Measurements from ENCODE around the gene PC.

Gene PC

DNA sequence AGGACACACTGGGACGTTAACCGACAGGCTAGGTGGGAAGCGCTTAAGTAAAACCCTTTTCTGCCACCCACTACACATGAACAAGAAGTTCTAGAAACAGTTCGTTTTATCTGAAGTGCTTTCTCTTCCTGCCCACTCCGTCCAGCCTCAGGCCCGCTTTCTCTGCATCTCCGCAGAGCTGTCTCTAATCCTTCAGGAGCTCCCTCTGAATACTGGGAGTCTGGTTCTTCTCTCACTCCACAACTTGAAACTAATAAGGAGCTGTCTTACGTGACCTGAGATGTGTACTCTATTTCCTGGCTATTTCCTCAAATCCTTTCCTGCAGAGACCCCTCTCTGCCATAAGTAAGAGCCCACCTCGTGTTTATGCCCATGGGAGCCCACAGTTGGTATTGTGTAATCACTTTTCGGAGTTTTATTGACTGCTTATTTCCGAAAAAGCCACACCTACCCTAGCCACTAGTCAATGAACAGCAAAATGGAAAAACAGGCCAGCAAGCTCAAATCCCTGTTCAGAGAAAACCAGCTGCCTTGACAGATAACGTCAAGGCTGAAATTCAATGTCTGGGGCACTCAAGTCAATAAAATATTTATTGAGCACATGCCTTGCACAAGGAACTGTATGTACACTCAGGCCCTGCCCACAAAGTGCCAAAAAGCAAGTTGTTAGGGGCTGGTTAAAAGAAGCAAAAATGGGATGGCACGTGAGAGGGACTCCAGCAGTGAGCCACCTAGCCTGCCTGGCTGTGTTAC is 4.9 kb downstream of the PC start:
- no peak for DNase-seq

DNA sequence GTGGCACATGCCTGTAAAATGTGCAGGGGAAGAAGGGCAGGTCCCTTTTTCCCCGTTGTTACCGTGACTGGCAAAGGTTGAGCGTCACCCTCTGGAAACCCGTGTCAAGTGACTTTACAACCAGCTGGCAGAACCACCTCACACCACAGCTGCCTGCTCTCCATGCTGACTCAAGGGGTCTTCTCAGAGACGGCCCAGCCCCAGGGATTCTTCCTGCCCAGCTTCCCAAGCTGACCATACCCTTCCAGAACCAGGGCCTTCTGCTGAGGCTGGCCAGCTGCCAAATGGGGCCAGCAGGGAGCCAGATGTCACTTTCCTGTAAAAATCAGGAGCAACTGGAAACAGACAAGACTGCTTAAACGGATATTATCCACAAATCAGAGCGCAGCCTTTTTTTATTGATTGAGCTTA is 6.3 kb downstream of the PC start:
- no peak for DNase-seq

DNA sequence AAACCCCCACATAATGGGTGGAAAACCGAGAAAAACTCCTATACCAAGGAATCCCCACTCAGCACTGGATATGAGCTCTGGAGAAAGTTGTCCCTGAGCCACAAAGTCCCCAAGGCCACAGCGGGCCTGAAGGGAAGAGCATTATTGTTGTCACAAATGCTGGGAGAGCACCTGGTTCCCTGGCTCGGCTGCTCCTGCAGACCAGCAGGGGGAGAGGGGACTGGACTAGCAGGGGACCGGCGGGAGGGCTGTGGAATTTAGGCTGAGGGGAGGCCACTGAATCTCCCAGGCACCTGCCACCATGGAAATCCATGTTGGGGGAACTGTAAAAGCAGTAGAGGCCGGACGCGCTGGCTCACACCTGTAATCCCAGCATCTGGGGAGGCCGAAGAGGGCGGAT is 7.0 kb downstream of the PC start:
- DNase-seq = no peak

DNA sequence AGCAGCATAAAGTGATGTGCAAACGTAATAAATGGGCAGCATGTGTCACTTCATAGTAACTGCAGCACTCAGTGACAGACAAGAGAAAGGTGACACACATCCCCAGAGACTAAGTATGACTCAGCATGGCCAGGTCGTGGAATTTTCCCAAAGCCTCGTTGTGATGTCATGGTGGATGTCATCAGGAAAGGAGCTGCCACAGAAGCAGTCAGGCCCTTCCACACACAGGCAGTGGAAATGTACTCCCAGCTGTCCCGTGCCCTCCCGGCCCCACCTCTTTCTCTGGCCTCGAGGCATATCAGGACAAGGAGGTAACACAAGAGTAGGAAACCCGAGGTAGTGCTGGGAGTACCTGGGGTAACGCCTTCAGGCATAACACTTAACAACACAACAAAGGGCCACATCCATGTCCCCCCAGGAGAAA is 8.1 kb downstream of the PC start:
- DNase-seq = no peak

DNA sequence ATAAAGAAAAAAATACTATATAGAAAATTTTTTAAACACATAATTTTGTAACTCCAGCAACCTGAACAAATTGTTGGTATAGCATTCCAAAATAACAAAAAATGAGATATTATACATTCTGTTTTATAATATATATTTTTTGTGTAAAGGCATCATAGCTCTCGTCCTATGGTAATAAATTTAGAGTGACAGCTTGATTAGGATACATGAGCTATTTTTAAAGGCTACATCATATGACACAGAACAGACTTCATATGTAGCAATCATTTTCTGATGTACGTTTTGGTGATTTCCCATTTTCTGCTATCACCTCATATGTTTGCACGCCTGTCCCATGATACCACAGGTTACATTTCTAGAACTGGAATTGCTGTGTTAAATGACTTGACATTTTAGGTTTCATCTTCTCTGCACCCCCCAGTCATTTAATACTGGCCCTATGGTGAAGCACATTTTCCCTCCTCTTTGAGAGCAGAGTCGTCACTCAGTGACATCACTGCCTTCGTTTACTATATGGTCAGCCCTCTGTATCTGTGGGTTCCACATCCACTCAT is 19.5 kb downstream of the PC start:
- no peak for DNase-seq

DNA sequence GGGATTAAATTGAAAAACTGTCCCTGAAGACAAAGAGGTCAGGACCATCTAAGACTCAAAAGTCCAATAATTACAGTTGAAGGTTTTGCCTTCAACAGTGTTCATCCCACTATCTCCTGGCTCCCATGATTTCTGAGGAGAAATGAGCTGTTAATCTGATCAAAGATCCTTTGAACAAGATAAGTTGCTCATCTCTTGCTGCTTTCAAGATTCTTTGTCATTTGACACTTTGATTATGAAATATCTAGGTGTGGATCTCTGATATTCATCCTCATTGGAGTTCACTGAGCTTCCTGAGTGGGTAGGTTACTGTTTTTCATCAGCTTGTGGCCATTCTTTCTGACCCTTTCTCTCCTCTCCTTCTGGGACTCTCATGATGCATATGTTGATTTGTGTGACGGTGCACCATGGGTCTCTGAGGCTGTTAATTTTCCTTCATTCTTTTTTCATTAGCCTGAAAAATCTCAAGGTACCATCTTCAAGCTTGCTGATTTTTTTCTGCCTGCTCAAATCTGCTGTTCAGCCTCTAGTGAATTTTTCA is 20.9 kb downstream of the PC start:
- no peak for DNase-seq

DNA sequence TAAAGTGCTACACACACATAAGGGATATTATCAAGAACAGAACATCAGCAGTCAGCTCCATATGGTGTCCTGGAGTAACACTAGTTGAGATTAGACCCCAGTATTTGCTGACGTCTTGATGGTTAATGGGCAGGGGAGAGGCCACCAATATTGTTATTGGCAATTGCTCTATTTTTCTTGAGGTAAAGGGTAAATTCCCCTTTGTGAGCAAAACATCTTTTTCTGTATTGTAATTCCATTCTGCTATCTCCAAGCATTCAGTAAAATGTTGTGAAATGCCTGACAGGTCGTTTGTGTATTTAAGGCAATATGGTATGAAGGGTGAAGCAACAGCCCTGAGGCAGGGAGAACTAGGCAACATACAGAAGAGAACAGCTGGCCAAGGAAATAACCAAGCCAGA is 21.9 kb downstream of the PC start:
- DNase-seq = no peak

DNA sequence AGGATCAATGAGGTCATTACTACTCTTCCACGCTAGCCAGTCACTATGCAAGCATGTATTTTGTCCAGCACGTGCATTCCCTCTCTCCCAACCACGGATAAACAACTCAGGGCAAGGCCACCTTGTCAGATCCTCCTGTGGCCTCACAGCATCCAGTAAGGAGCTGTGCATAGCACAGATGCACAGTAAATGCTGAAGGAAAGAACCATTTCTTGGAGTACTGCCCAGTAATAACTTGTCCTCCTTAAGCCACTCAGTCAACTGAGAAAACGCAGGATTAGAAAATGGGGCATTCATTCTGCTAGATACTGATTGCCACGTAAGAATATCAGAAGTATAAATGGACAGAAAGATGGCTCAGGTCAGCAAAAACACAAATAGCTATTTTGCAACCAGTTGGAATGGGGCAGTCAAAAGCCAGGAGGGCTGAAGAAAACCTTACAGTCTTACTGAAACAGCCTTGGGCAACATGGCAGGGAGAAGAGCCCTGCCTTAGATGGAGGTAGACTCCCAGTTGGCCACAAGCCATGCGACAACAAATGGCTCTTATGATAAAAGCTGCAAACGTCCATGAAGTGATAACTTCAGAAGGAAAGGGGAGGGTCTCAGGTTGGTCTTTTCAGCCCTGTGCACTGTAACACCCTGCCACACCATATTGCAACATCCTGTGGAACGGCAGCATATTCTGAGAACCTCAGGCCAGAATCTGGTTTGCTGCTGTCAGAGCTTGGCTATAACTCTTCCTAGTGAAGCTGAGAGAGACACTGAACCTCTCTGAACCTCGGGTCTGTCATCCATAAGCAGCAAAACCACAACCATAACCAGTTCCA is 23.0 kb downstream of the PC start:
- DNase-seq = no peak

DNA sequence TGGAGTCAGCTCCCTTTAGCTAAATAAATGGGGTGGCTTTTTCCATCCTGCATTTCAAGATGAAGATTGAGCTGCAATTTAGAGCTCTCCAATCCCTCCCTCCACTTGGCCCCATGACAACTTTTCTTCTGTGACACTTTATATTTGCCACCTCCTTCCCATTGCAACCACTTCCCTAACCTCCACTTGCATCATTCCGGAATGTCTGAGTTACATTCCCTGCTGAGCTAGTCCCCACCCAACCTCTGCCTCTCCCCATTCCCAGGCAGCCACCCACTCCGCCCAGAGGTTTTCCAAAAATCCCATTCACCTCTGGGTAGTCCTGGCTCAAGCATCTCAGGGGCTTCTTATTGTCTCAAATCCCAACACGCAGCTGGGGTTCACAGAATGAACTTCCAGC is 24.7 kb downstream of the PC start:
- no peak for DNase-seq

DNA sequence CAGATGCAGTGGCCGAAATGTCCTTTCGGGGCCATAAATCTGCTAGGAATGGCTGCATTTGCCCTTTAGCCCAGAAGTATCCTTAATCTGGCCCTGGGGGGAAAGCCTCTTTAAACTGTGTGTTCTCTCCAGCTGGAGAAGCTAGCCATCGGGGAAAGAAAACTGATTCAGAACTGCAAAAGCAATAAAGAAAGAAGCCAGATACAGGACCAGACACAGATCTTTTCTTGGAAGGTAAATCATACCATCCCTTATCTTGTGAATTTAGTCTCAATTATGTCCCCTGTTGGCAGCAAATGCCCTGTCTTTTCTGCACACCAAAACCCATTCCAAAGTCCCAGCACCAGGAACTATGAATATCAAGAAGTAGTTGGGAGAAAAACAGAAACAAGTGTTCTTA is 25.6 kb downstream of the PC start:
- no peak for DNase-seq

DNA sequence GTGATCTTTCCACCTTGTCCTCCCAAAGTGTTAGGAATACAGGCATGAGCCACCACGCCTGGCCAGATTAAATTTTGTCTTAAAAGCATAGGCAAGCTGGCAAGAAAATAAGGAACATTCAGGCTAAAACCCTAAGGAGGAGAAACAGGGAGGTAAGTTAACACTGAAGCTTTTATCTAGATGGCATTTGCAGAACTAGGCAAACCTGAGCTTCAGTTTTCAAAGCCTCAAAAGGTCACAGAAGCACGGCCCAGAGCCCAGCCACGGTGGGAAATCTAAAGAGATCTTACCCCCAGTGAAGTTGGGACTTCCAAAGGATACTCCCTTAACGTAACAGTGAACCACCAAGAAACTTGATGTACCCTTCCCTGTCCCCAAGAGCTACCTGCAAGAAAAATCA is 28.4 kb downstream of the PC start:
- DNase-seq = no peak

DNA sequence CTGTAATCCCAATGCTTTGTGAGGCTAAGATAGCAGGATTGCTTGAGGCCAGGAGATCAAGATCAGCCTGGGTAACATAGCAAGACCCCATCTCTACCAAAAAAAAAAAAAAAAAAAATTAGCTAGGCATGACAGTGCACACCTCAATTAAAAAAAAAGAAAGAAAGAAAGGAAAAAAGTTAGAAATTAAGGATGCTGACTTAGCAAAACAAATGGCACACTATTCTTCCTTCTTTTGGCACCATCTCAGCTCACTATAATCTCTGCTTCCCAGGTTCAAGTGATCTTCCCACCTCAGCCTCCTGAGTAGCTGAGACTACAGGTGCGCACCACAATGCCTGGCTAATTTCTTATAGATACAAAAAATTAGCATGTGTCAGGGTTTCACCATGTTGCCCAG is 33.9 kb downstream of the PC start:
- DNase-seq = no peak

DNA sequence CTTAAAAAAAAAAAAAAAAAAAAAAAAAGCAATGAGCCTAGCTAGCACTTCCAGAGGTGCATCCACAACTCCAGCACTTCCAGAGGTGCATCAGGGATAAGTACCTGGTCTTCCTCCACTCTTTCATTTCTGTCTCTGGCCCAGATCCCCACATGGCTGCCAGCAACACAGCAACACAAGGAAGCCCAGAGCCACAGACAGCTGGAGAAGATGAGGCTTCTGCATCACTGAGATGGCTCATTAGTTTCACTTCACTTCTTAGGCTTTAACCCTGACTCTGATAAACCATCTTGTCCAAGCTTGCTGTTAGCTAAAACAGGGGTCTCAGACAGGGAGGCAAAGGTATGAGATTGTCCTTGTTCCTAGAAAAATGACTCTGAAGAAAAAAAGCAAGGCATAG is 35.6 kb downstream of the PC start:
- DNase-seq = no peak

DNA sequence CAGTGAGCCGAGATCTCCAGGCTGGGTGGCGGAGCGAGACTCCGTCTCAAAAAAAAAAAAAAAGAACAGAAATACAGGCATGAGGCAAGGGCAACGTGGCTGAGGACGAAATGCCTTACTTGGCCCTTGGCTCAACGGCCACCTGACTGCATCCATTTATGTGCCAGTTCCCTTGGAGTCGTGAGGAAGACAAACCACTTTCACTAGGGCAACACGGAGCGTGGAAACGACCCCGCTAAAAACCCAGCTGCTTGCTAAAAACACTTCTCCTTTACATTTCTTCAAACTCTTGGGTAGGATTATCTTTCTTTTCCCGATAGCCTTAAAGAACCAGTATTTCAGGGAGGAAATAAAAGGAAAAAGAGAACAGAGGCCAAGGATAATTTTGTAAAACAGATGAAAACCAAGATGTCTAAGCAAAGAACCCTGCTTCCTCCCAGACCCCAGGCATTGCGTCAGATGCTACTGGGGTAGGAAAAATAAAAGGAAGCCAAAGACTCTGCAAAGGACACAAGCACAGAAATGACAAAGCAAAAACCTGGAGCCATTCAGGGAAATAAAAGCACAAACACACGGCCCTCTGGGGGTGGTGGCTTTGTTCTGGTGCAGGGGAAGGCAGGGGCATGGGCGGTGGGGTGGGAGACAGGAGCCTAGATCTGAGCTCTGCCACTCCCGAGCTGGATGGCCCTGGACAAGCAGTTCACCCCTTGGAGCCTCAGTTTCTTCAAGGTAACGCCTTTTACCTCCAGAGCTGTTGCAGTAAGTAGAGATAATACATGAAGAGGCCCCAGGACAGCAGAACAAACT is 37.0 kb downstream of the PC start:
- no peak for DNase-seq

DNA sequence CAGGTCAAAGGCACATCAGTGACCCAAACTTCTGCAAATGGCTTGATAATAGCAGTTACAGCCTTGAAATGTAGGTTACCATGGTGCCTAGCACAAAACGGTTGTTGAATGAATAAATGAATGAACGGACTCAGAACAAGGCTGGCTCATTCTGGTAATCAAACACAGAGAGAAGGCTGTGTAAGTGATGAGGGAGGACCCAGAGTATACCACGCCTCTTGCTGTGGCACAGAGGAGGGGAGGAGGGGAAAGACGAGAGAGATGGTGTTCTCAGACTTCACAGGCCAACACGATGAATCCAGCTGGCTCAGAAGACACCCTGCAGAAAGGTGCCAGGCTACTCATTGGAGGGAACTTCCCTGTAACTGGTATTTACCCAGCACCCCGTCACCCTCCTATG is 38.3 kb downstream of the PC start:
- no peak for DNase-seq

DNA sequence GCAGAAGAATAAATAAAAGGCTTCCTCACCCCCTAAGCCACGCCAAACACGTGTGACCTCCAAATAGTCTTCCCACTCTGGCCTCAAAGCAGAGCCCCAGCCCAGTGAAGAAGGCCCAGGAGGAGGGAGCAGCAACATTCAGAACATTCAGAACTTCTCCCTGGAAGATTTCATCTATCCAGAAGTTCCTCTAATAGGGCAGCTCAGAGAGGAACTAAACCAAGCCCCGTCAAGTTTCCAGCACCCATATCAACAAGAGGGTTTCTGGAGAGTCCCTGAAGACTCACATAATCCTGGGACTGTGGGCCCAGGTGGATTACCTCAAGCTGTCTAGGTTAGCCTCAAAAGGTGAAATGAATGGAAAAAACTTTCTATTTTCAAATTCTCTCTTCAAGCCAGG is 39.4 kb downstream of the PC start:
- DNase-seq = no peak

DNA sequence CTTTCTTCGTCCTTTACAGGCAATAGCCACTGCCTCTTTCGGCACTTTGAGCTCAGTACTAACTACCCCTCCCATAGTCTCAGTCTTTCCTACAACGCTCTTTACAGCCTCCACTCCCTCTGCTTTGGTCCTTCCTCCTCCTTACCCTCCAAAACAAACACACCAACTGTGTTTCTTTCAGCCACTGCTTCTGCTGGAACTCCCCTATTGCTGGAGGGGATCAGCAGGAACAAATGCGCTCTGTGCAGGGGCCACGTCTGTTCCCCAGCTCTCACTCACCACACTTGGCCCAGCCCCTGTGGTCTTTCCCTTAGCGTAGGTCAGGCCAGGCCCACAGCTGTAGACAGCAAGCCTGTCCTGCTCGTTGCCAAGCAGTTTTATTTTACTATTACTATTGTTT is 42.3 kb downstream of the PC start:
- no peak for DNase-seq

DNA sequence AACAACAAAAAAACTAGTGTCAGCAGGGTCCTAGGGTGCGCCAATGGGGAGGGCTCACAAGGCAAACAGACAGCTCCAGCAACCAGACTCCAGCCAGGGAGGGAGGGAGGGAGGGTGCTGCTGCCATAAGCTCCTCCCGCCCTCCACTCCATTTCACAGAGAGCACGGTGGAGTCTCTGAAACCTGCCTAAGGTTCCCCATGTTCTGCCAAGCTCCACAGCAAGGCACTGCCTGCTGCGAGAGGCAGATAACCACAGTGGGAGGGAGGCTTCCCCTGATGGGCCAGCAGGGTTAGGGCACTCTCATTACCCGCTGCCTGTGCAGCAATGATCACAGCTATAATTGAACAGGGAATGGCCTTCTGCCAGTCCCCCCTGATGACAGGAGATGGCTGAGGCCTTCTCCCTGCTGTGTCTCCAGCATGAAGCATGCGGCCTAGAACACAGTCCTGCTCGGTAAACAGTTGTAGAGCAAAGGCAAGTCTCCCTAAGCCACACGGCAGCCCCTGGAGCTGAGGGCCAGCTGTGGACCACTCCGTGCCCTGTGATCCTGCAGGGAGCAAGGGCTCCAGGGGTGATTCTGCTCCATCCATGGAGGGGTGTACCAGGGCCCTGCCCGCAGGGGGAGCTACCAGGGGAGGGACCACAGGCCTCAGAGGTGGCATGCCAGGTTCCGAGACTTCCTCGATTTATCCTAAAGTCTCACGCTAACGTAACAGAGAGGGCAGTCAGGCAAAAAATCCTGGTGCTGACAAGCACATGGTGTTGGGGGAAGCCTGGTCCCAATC is 42.9 kb downstream of the PC start:
- DNase-seq = no peak

DNA sequence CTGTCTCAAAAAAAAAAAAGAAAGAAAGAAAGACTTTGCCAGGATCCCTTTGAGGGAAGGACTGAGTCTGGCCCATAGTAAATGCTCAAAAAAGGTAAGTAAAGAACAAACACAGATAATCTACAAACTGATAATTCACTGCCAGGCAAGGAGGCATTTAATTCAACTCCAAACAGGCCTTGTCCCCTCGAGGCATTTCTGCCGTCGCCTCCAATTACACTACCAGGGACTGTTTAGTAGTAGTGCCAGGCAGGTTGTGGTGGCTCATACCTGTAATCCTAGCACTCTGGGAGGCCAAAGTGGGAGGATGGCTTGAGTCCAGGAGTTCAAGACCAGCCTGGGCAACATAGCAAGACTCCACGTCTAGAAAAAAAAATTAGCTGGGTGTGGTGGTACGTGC is 43.7 kb downstream of the PC start:
- DNase-seq = no peak

DNA sequence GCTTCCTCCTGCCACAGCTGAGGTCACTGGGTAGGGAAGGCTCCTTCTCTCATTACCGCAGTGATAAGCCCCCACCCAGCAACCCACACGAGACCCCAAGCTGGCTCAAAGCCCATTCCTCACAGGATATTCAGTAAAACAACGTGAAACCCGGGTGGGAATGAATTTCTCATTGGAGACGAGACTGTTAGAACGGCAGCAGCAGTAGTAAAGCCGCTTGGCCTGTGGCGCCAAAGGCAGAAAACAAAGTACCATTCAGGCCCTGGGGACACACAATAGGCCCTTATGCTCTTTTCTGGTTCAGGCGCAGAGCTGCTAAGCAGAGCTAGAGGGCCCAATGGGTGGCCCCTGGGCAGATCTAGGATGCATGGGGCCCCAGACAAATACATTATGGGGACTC is 45.3 kb downstream of the PC start:
- DNase-seq = no peak

DNA sequence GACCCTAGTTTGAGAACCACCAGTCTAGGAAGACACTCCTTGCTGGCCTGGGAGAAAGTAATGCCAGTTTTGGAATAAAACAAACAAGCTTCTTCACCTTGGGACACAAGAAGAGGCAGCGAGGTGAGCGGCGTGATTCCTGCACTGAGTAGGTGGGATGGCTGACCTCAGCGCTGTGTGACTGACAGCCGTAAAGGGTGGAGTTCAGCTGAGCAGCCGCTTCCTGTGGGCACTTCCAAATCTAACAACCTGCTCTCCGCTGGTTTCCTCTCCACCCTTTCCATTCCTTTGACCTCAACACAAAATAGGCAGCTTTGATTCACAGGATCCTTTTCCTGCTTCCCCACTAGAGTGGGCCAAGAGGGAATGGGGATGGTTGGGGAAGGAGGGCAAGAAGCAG is 45.8 kb downstream of the PC start:
- DNase-seq = no peak

DNA sequence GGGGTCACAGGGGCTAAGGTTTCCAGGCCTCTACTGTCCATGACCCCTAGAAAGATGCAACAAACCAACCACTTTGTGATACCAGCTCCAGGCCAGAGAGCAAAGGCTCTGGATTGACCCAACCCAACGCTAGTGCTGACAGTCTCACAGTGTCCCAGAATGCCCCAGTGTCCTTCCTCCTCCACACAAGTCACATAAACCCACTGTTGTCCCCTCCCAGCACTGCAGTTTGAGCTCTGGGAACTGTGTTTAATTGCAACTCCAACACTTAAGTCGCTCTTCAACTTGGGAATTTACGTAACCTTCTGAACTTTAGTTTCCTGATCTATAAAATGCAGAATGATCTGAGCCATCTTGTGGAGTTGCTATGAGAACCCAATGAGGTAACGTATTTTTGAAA is 47.5 kb downstream of the PC start:
- no peak for DNase-seq
